ENCODE measurements around the gene THSD4.
A peak's percentile ranks its signal among the peaks of the same experiment; 100 is the strongest.

Gene THSD4

GRCh38 chr15:71085809-71086208, 29.5 kb upstream of the THSD4 start:
- no peak for TF ChIP-seq CTCF (conservative IDR thresholded peaks at IDR 0.05; ENCODE audit: control insufficient read depth, insufficient read depth, low read depth, low read length)
- no peak for DNase-seq (ENCODE audit: low read depth)
- no peak overlapping the region for H3K4me3 ChIP-seq (ENCODE audit: control insufficient read depth, low read depth, low read length)

- TF ChIP-seq CTCF (conservative IDR thresholded peaks at IDR 0.05; ENCODE audit: control insufficient read depth, insufficient read depth, low read depth, low read length) = no peak
- DNase-seq (ENCODE audit: low read depth) = no peak
- H3K4me3 ChIP-seq (ENCODE audit: control insufficient read depth, low read depth, low read length) = no peak overlapping the region
Observed at GRCh38 chr15:71088155-71088554, 27.1 kb upstream of the THSD4 start.

- H3K4me3 ChIP-seq (ENCODE audit: control insufficient read depth, low read depth, low read length) = no peak overlapping the region
- no peak for DNase-seq (ENCODE audit: low read depth)
- TF ChIP-seq CTCF (conservative IDR thresholded peaks at IDR 0.05; ENCODE audit: control insufficient read depth, insufficient read depth, low read depth, low read length) = no peak
Observed at GRCh38 chr15:71088683-71089082, 26.6 kb upstream of the THSD4 start.

GRCh38 chr15:71089801-71090200, 25.5 kb upstream of the THSD4 start:
- no peak for DNase-seq (ENCODE audit: low read depth)
- TF ChIP-seq CTCF (conservative IDR thresholded peaks at IDR 0.05; ENCODE audit: control insufficient read depth, insufficient read depth, low read depth, low read length) = no peak
- H3K4me3 ChIP-seq (ENCODE audit: control insufficient read depth, low read depth, low read length) = no peak overlapping the region

- peak; percentile 40 for DNase-seq (ENCODE audit: low read depth)
- no peak for TF ChIP-seq CTCF (conservative IDR thresholded peaks at IDR 0.05; ENCODE audit: control insufficient read depth, insufficient read depth, low read depth, low read length)
- H3K4me3 ChIP-seq (ENCODE audit: control insufficient read depth, low read depth, low read length) = no peak overlapping the region
Observed at GRCh38 chr15:71091601-71092000, 23.7 kb upstream of the THSD4 start.

GRCh38 chr15:71092056-71092600, 23.1 kb upstream of the THSD4 start:
- no peak for DNase-seq (ENCODE audit: low read depth)
- no peak overlapping the region for H3K4me3 ChIP-seq (ENCODE audit: control insufficient read depth, low read depth, low read length)
- no peak for TF ChIP-seq CTCF (conservative IDR thresholded peaks at IDR 0.05; ENCODE audit: control insufficient read depth, insufficient read depth, low read depth, low read length)
